Caki2 (cell line): ENCODE results near the gene MYT1. TPM values are rescaled to one million over a fixed set of nuclear protein-coding genes. Genes with fewer than 3 reads are reported as not detected.

Source experiments
- total RNA-seq: library from RNA; depleted of rRNA; stranded (reverse); fragments of >200 nt; shearing (Covaris generic); gene quantifications from 2 replicates; pipeline ENCODE4 v1.2.3, GENCODE V29; 2014; ENCODE audit warnings: low replicate concordance; rRNA removed

The MYT1 gene
- total RNA-seq, 1 experiment from 2014 or later, result not detected

Other genes starting within 250 kb of the MYT1 start
- 31.0 and 46.9 TPM in 2 replicates for gene UCKL1, start 208.0 kb upstream of the MYT1 start, total RNA-seq
- gene ZNF512B, start 194.5 kb upstream of the MYT1 start, total RNA-seq, result 5.8 and 6.6 TPM in 2 replicates
- gene SAMD10, start 184.8 kb upstream of the MYT1 start, total RNA-seq, result 0.95 and 1.2 TPM in 2 replicates
- 126 and 130 TPM in 2 replicates for gene PRPF6, start 183.3 kb upstream of the MYT1 start, total RNA-seq
- 1.6 TPM in 1 of 2 replicates, not detected in the other for gene C20orf204, start 128.3 kb upstream of the MYT1 start, total RNA-seq
- gene SOX18, start 114.8 kb upstream of the MYT1 start, total RNA-seq, result 0.37 TPM in 1 of 2 replicates, not detected in the other
- gene TCEA2, start 101.3 kb upstream of the MYT1 start, total RNA-seq, result 62.0 and 90.0 TPM in 2 replicates
- gene RGS19, start 84.9 kb upstream of the MYT1 start, total RNA-seq, result 35.7 and 47.6 TPM in 2 replicates
- 0.38 and 0.84 TPM in 2 replicates for gene OPRL1, start 84.4 kb upstream of the MYT1 start, total RNA-seq
- 14.4 and 25.2 TPM in 2 replicates for gene LKAAEAR1, start 80.1 kb upstream of the MYT1 start, total RNA-seq
- gene NPBWR2, start 56.9 kb upstream of the MYT1 start, total RNA-seq, result not detected in 2 replicates
- 21.2 and 55.1 TPM in 2 replicates for gene PCMTD2, start 91.3 kb downstream of the MYT1 start, total RNA-seq